PC-3 (cell line): ENCODE measurements around the gene TLR3. TPM values are rescaled to one million over a fixed set of nuclear protein-coding genes. Genes with fewer than 3 reads are reported as not detected.

Experiments used
- ATAC-seq: fragments of 200-7000 bp; cut with Tn5 transposase; 2 replicates; pipeline ENCODE4 v1.9.1; 2020; ENCODE audit warnings: mild to moderate bottlenecking, moderate library complexity
- BruUV-seq: library from RNA; stranded (reverse); fragments of 400-500 nt; replicated peaks from 2 replicates; lab custom pipeline; 2021; lab: Mats Ljungman, UMichigan
- CTCF ChIA-PET: fragments of 300-600 bp; sonication (Branson Sonifier 250); formaldehyde crosslinking; loops from one replicate; lab custom pipeline; 2022; ENCODE audit warnings: antibody characterized with exemption; lab: Charles Lee
- POLR2A ChIA-PET: fragments of 300-600 bp; sonication (Branson Sonifier 250); formaldehyde crosslinking; loops from one replicate; lab custom pipeline; 2022; ENCODE audit warnings: antibody characterized with exemption; ENCODE audit not compliant: unreplicated experiment; lab: Charles Lee
- DNase-seq: peaks from one replicate; pipeline ENCODE4 v3.0.0-alpha.2; 2015
- H2AFZ ChIP-seq: fragments of 300-600 bp; sonication (generic); 2 replicates; pipeline ENCODE4 v1.6.0; 2016; ENCODE audit warnings: antibody characterized with exemption, low read length
- H3F3A ChIP-seq: fragments of 300-600 bp; sonication (generic); one replicate; pipeline ENCODE4 v1.6.0; 2017; ENCODE audit warnings: antibody characterized with exemption, low read length, control low read depth, mild to moderate bottlenecking; ENCODE audit not compliant: unreplicated experiment
- H3K27ac ChIP-seq: fragments of 300-600 bp; sonication (generic); 2 replicates; pipeline ENCODE4 v1.5.1; 2016; ENCODE audit warnings: mild to moderate bottlenecking, low read length
- H3K27me3 ChIP-seq: fragments of 300-600 bp; sonication (generic); 2 replicates; pipeline ENCODE4 v1.6.1; 2016; ENCODE audit warnings: low read length, mixed read lengths
- H3K36me3 ChIP-seq: fragments of 300-600 bp; sonication (generic); 2 replicates; pipeline ENCODE4 v1.6.1; 2016; ENCODE audit warnings: low read depth, mixed run types, low read length, mixed read lengths
- H3K4me1 ChIP-seq: fragments of 300-600 bp; sonication (generic); 2 replicates; pipeline ENCODE4 v1.5.1; 2016; ENCODE audit warnings: low read length; ENCODE audit not compliant: insufficient read depth
- H3K4me2 ChIP-seq: fragments of 300-600 bp; sonication (generic); 2 replicates; pipeline ENCODE4 v1.6.0; 2016; ENCODE audit warnings: low read length
- H3K4me3 ChIP-seq: fragments of 300-600 bp; sonication (generic); 2 replicates; pipeline ENCODE4 v1.5.1; 2016; ENCODE audit warnings: mild to moderate bottlenecking, low read length, mixed read lengths
- H3K79me2 ChIP-seq: fragments of 300-600 bp; sonication (generic); 2 replicates; pipeline ENCODE4 v1.6.1; 2017; ENCODE audit warnings: low read length, mixed read lengths
- H3K9ac ChIP-seq: fragments of 300-600 bp; sonication (generic); 2 replicates; pipeline ENCODE4 v1.6.0; 2016; ENCODE audit warnings: mild to moderate bottlenecking, low read length
- H3K9me2 ChIP-seq: fragments of 300-600 bp; sonication (generic); replicated peaks from 2 replicates; pipeline ENCODE4 v1.6.1; 2016; ENCODE audit warnings: mixed run types, low read length, mixed read lengths
- H3K9me3 ChIP-seq: fragments of 300-600 bp; sonication (generic); 2 replicates; pipeline ENCODE4 v1.6.1; 2016; ENCODE audit warnings: low read length, mixed read lengths
- H4K20me1 ChIP-seq: fragments of 300-600 bp; sonication (generic); 2 replicates; pipeline ENCODE4 v1.6.1; 2016; ENCODE audit warnings: low read length, mixed read lengths
- CTCF ChIP-seq: fragments of 300-600 bp; sonication (generic); conservative IDR thresholded peaks from 2 replicates; pipeline ENCODE4 v1.5.1; 2017; ENCODE audit warnings: antibody characterized with exemption, low read depth, mild to moderate bottlenecking, low read length
- EZH2 ChIP-seq: fragments of 300-600 bp; sonication (generic); IDR thresholded peaks from one replicate; pipeline ENCODE4 v1.6.1; 2017; ENCODE audit warnings: antibody characterized with exemption, mild to moderate bottlenecking, low read length; ENCODE audit not compliant: unreplicated experiment
- EZH2phosphoT487 ChIP-seq: fragments of 300-600 bp; sonication (generic); IDR thresholded peaks from 2 replicates; pipeline ENCODE4 v1.6.1; 2018; ENCODE audit warnings: mild to moderate bottlenecking, antibody characterized with exemption, low read length, borderline replicate concordance
- intact Hi-C: fragments of 100-400 bp; cut with micrococcal nuclease; formaldehyde crosslinking; loops from 2 replicates; pipeline ENCODE4 v1.9.0; 2023
- total RNA-seq: library from RNA; depleted of rRNA; stranded (reverse); fragments of >200 nt; gene quantifications from 2 replicates; pipeline ENCODE4 v1.2.3, GENCODE V29; 2014

TLR3 gene
- total RNA-seq, 1 experiment from 2014 or later = 0.33 TPM

- ChIA-PET POLR2A (no interaction called here), CTCF (no interaction called here)
- Histone ChIP-seq H3K9me2 (no peaks in the 10 kb centered on the region), H3K36me3 (no peaks in the 10 kb centered on the region), H3K4me2 (no peak overlapping the region), H3K27me3 (peaks cover 55% of the 10 kb centered on the region), H2AFZ (no peak overlapping the region), H4K20me1 (no peaks in the 10 kb centered on the region), H3K9me3 (no peaks in the 10 kb centered on the region), H3K9ac (no peak overlapping the region), H3K4me3 (no peak overlapping the region), H3F3A (no peaks in the 10 kb centered on the region), H3K27ac (no peak overlapping the region), H3K79me2 (no peaks in the 10 kb centered on the region), H3K4me1 (no peaks in the 10 kb centered on the region)
- ATAC-seq (no peak), DNase-seq (no peak)
- intact Hi-C loops = no loop called here
- BruUV-seq = no TSS peak
- TF ChIP-seq EZH2 = no peak
- no peak for TF ChIP-seq EZH2phosphoT487
- TF ChIP-seq CTCF = no peak
These were observed 39.4 kb downstream of the TLR3 start for GRCh38 chr4:186108391-186108790.

GRCh38 chr4:186109245-186109644 lies 40.3 kb downstream of the TLR3 start:
- ATAC-seq = no peak
- POLR2A ChIA-PET = no interaction called here
- Histone ChIP-seq H3K27me3 (peaks cover 47% of the 10 kb centered on the region), H2AFZ (no peak overlapping the region), H3K36me3 (no peaks in the 10 kb centered on the region), H3K9me3 (no peaks in the 10 kb centered on the region), H4K20me1 (no peaks in the 10 kb centered on the region), H3F3A (no peaks in the 10 kb centered on the region), H3K27ac (no peak overlapping the region), H3K4me3 (no peak overlapping the region), H3K9ac (no peak overlapping the region), H3K4me1 (no peaks in the 10 kb centered on the region), H3K79me2 (no peaks in the 10 kb centered on the region), H3K9me2 (no peaks in the 10 kb centered on the region), H3K4me2 (no peak overlapping the region)
- no TSS peak for BruUV-seq
- CTCF ChIA-PET = no interaction called here
- TF ChIP-seq EZH2phosphoT487 (no peak), CTCF (no peak), EZH2 (no peak)
- intact Hi-C loops = no loop called here
- DNase-seq = no peak

- no TSS peak for BruUV-seq
- H3K4me1 ChIP-seq = no peaks in the 10 kb centered on the region
These were observed 47.7 kb downstream of the TLR3 start for GRCh38 chr4:186116697-186117096.

More at GRCh38 chr4:186116697-186117096, 47.7 kb downstream of the TLR3 start:
- H3K9me3 ChIP-seq = no peaks in the 10 kb centered on the region
- no peaks in the 10 kb centered on the region for H3K9me2 ChIP-seq
- H3K79me2 ChIP-seq = no peaks in the 10 kb centered on the region
- H3K27me3 ChIP-seq = peaks cover 34% of the 10 kb centered on the region
- intact Hi-C loops = no loop called here
- TF ChIP-seq EZH2phosphoT487 = no peak
- TF ChIP-seq CTCF = no peak
- TF ChIP-seq EZH2 = no peak
- no peak overlapping the region for H3K4me3 ChIP-seq
- ChIA-PET CTCF (no interaction called here), POLR2A (no interaction called here)
- H3K4me2 ChIP-seq = no peak overlapping the region
- no peak overlapping the region for H2AFZ ChIP-seq
- no peaks in the 10 kb centered on the region for H4K20me1 ChIP-seq
- no peak for ATAC-seq
- no peaks in the 10 kb centered on the region for H3F3A ChIP-seq
- no peak overlapping the region for H3K9ac ChIP-seq
- DNase-seq = no peak
- no peak overlapping the region for H3K27ac ChIP-seq
- no peaks in the 10 kb centered on the region for H3K36me3 ChIP-seq
